GM21786 (cell line): ENCODE data around the gene KRR1.
"Not testable (repeated sequence)": the region's sequence is repeated elsewhere in the genome, so short reads cannot be mapped to it uniquely, and the experiment has no call there.

Source experiments
- ATAC-seq: cut with Tn5 transposase; IDR thresholded peaks from one replicate; pipeline ENCODE4 v1.9.1; 2021; ENCODE audit not compliant: unreplicated experiment

The KRR1 gene

GRCh38 chr12:75479963-75480461 is 31.4 kb downstream of the KRR1 start:
- ATAC-seq, result peak; percentile 35

GRCh38 chr12:75478116-75478794 is 33.2 kb downstream of the KRR1 start:
- ATAC-seq, result peak; percentile 22

GRCh38 chr12:75477137-75477536 is 34.3 kb downstream of the KRR1 start:
- no peak for ATAC-seq

- ATAC-seq, result no peak
These were observed 35.3 kb downstream of the KRR1 start for GRCh38 chr12:75476071-75476470.

- ATAC-seq, result no peak
These were observed 37.3 kb downstream of the KRR1 start for GRCh38 chr12:75474116-75474515.

GRCh38 chr12:75471902-75472890 is 39.2 kb downstream of the KRR1 start:
- no peak for ATAC-seq

GRCh38 chr12:75460204-75460603 is 51.2 kb downstream of the KRR1 start:
- ATAC-seq, result no peak

GRCh38 chr12:75459755-75460154 is 51.7 kb downstream of the KRR1 start:
- ATAC-seq, result no peak

- ATAC-seq, result not testable (repeated sequence)
These were observed 53.5 kb downstream of the KRR1 start for GRCh38 chr12:75457866-75458265.

- no peak for ATAC-seq
These were observed 54.2 kb downstream of the KRR1 start for GRCh38 chr12:75457191-75457590.

- ATAC-seq, result no peak
These were observed 55.6 kb downstream of the KRR1 start for GRCh38 chr12:75455839-75456238.

- no peak for ATAC-seq
These were observed 58.6 kb downstream of the KRR1 start for GRCh38 chr12:75452675-75453330.

GRCh38 chr12:75447691-75448393 is 63.6 kb downstream of the KRR1 start:
- ATAC-seq, result no peak

GRCh38 chr12:75446857-75447256 is 64.6 kb downstream of the KRR1 start:
- no peak for ATAC-seq

- not testable (repeated sequence) for ATAC-seq
These were observed 66.3 kb downstream of the KRR1 start for GRCh38 chr12:75445137-75445507.

- no peak for ATAC-seq
These were observed 66.8 kb downstream of the KRR1 start for GRCh38 chr12:75444429-75445136.

GRCh38 chr12:75443709-75444108 is 67.7 kb downstream of the KRR1 start:
- ATAC-seq, result no peak

- ATAC-seq, result not testable (repeated sequence)
These were observed 69.0 kb downstream of the KRR1 start for GRCh38 chr12:75442454-75442853.

- ATAC-seq, result not testable (repeated sequence)
These were observed 69.5 kb downstream of the KRR1 start for GRCh38 chr12:75441687-75442449.
